ENCODE measurements around the gene C11orf58. TPM values are rescaled to one million over a fixed set of nuclear protein-coding genes. Genes with fewer than 3 reads are reported as not detected.

The C11orf58 gene
- total and polyA plus RNA-seq, 2 donors from 2014 or later: 113 to 117 TPM

DNA sequence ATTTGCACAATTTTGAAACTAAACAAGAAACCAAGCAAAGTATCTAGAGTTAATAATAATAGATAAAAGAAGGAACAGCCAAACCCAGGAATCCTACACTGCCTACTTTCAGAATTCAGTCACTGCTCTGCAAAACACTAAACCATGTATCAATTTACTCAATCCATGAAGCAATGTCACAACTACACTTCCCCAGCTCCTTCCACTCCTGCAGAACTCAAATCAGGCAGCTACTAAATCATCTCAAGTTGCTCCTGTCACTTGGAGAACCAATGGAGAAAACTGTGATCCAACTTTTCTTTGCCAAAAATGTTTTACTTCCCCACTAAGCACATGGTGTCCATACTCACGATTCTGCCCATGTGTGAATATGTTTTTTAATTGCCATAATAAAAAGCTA, 24.9 kb upstream of the C11orf58 start:
- Histone ChIP-seq H3K4me1 (ENCODE audit: control insufficient read depth in 2 of 3, insufficient read depth in 2 of 3, low read depth in 1 of 3, low read length in 3 of 3) (no peaks in the 10 kb centered on the region), H3K4me3 (ENCODE audit: low read length in 3 of 3) (no peak overlapping the region), H3K9me3 (ENCODE audit: control insufficient read depth in 2 of 3, insufficient read depth in 1 of 3, low read length in 3 of 3) (no peaks in the 10 kb centered on the region), H3K9ac (ENCODE audit: low read length in 3 of 3) (no peak overlapping the region), H3K27me3 (ENCODE audit: control insufficient read depth, insufficient read depth, low read length) (no peaks in the 10 kb centered on the region), H3K36me3 (ENCODE audit: control insufficient read depth in 2 of 3, insufficient read depth in 3 of 3, low read length in 3 of 3) (no peaks in the 10 kb centered on the region), H3K27ac (ENCODE audit: low read depth in 2 of 2, low read length in 2 of 2) (no peak overlapping the region)
- no peak for DNase-seq
- FAIRE-seq: no peak
- intact Hi-C loops (cut with DNase I): no loop called here
- TF ChIP-seq, protein P1, sequence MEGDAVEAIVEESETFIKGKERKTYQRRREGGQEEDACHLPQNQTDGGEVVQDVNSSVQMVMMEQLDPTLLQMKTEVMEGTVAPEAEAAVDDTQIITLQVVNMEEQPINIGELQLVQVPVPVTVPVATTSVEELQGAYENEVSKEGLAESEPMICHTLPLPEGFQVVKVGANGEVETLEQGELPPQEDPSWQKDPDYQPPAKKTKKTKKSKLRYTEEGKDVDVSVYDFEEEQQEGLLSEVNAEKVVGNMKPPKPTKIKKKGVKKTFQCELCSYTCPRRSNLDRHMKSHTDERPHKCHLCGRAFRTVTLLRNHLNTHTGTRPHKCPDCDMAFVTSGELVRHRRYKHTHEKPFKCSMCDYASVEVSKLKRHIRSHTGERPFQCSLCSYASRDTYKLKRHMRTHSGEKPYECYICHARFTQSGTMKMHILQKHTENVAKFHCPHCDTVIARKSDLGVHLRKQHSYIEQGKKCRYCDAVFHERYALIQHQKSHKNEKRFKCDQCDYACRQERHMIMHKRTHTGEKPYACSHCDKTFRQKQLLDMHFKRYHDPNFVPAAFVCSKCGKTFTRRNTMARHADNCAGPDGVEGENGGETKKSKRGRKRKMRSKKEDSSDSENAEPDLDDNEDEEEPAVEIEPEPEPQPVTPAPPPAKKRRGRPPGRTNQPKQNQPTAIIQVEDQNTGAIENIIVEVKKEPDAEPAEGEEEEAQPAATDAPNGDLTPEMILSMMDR (IDR thresholded peaks at IDR 0.05; ENCODE audit: borderline replicate concordance, extremely low read depth, insufficient read depth): no peak

DNA sequence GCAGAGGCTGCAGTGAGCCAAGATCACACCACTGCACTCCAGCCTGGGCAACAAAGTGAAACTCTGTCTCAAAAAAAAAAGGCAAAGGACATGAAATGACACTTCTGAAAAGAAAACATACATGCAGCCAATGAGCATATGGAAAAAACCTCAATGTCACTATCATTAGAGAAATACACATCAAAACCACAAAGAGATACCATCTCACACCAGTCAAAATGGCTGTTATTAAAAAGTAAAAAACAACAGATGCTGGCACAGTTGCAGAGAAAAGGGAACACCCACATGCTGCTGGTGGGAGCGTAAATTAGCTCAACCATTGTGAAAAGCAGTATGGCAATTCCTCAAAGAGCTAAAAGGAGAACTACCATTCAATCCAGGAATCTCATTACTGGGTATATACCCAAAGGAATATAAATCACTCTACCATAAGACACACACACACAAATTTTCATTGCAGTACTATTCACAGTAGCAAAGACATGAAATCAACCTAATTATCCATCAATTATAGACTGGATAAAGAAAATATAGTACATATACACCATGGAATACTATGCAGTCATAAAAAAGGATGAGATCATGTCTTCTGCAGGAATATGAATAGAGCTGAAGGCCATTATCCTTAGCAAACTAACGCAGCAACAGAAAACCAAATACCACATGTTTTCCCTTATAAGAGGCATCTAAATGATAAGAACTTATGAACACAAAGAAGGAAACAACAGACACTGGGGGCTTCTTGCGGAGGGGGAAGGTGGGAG, 15.7 kb upstream of the C11orf58 start:
- FAIRE-seq: no peak

DNA sequence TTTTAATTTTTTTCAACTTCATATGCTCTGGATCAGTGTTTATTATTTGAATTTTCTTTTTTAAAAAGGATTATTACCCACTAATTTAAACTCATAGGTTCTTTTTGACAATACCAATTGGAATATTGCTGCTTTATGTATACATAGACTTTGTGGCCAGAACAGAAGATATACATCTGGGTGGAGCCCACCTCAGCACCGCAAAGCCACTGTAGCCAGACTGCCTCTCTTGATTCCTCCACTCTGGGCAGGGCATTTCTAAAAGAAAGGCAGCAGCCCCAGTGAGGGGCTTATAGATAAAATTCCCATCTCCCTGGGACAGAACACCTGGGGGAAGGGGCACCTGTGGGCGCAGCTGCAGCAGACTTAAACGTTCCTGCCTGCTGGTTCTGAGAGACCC, 10.6 kb upstream of the C11orf58 start:
- no peak overlapping the region for H3K4me3 ChIP-seq (ENCODE audit: low read length in 3 of 3)
- TF ChIP-seq, protein P1 (IDR thresholded peaks at IDR 0.05; ENCODE audit: borderline replicate concordance, extremely low read depth, insufficient read depth): no peak
- no peaks in the 10 kb centered on the region for H3K4me1 ChIP-seq (ENCODE audit: control insufficient read depth in 2 of 3, insufficient read depth in 2 of 3, low read depth in 1 of 3, low read length in 3 of 3)
- DNase-seq: no peak
- H3K27ac ChIP-seq (ENCODE audit: low read depth in 2 of 2, low read length in 2 of 2): no peak overlapping the region
- no peaks in the 10 kb centered on the region for H3K27me3 ChIP-seq (ENCODE audit: control insufficient read depth, insufficient read depth, low read length)
- H3K9ac ChIP-seq (ENCODE audit: low read length in 3 of 3): no peak overlapping the region
- no peaks in the 10 kb centered on the region for H3K36me3 ChIP-seq (ENCODE audit: control insufficient read depth in 2 of 3, insufficient read depth in 3 of 3, low read length in 3 of 3)
- H3K9me3 ChIP-seq (ENCODE audit: control insufficient read depth in 2 of 3, insufficient read depth in 1 of 3, low read length in 3 of 3): no peaks in the 10 kb centered on the region
- no peak for FAIRE-seq
- intact Hi-C loops (cut with DNase I): no loop called here

More for the DNA sequence above, 15.7 kb upstream of the C11orf58 start:
- Histone ChIP-seq H3K36me3 (ENCODE audit: control insufficient read depth in 2 of 3, insufficient read depth in 3 of 3, low read length in 3 of 3) (no peaks in the 10 kb centered on the region), H3K9me3 (ENCODE audit: control insufficient read depth in 2 of 3, insufficient read depth in 1 of 3, low read length in 3 of 3) (no peaks in the 10 kb centered on the region), H3K27ac (ENCODE audit: low read depth in 2 of 2, low read length in 2 of 2) (no peak overlapping the region), H3K4me1 (ENCODE audit: control insufficient read depth in 2 of 3, insufficient read depth in 2 of 3, low read depth in 1 of 3, low read length in 3 of 3) (no peaks in the 10 kb centered on the region), H3K9ac (ENCODE audit: low read length in 3 of 3) (no peak overlapping the region), H3K4me3 (ENCODE audit: low read length in 3 of 3) (no peak overlapping the region), H3K27me3 (ENCODE audit: control insufficient read depth, insufficient read depth, low read length) (no peaks in the 10 kb centered on the region)
- TF ChIP-seq, protein P1 (IDR thresholded peaks at IDR 0.05; ENCODE audit: borderline replicate concordance, extremely low read depth, insufficient read depth): no peak
- intact Hi-C loops (cut with DNase I): no loop called here
- no peak for DNase-seq
